HEK293 (cell line): ENCODE measurements around the gene CDH23.

Source experiments
- BCL11A ChIP-seq: fragments of 450-650 bp; formaldehyde crosslinking; IDR thresholded peaks from 2 replicates; pipeline ENCODE4 v1.5.1; 2016; ENCODE audit warnings: low read depth, missing biosample characterization, missing genetic modification characterization
- GLI2 ChIP-seq: fragments of 450-650 bp; formaldehyde crosslinking; IDR thresholded peaks from 2 replicates; pipeline ENCODE4; 2017; ENCODE audit warnings: missing biosample characterization, missing genetic modification characterization, low read depth, borderline replicate concordance
- HOXD13 ChIP-seq: sonication (generic); formaldehyde crosslinking; IDR thresholded peaks from 2 replicates; pipeline ENCODE4 v1.8.0; 2022; ENCODE audit warnings: missing genetic modification reagents, borderline replicate concordance
- PRDM10 ChIP-seq: fragments of 450-650 bp; formaldehyde crosslinking; IDR thresholded peaks from 2 replicates; pipeline ENCODE4 v1.5.1; 2016; ENCODE audit warnings: missing biosample characterization, missing genetic modification characterization
- PRDM4 ChIP-seq: fragments of 450-650 bp; formaldehyde crosslinking; IDR thresholded peaks from 2 replicates; pipeline ENCODE4 v1.5.1; 2017; ENCODE audit warnings: missing biosample characterization, missing genetic modification characterization
- SALL2 ChIP-seq: fragments of 450-650 bp; formaldehyde crosslinking; IDR thresholded peaks from 2 replicates; pipeline ENCODE4 v1.5.0; 2017; ENCODE audit warnings: missing biosample characterization, mild to moderate bottlenecking, missing genetic modification characterization, borderline replicate concordance
- TCF7L2 ChIP-seq: IDR thresholded peaks from 2 replicates; pipeline ENCODE4 v1.6.1; 2011; ENCODE audit warnings: low read depth, mild to moderate bottlenecking, inconsistent platforms, low read length, moderate library complexity, borderline replicate concordance
- TRIM28 ChIP-seq: IDR thresholded peaks from 2 replicates; pipeline ENCODE4 v1.6.1; 2011; ENCODE audit warnings: low read length, control low read depth, borderline replicate concordance
- ZBTB21 ChIP-seq: fragments of 450-650 bp; formaldehyde crosslinking; IDR thresholded peaks from 2 replicates; pipeline ENCODE4 v1.5.1; 2017; ENCODE audit warnings: missing biosample characterization, missing genetic modification characterization
- ZEB2 ChIP-seq: fragments of 450-650 bp; formaldehyde crosslinking; IDR thresholded peaks from 2 replicates; pipeline ENCODE4 v1.5.1; 2016; ENCODE audit warnings: missing biosample characterization, missing genetic modification characterization
- ZFHX2 ChIP-seq: fragments of 450-650 bp; formaldehyde crosslinking; conservative IDR thresholded peaks from 2 replicates; pipeline ENCODE4 v1.5.1; 2016; ENCODE audit warnings: missing biosample characterization, missing genetic modification characterization
- ZIC2 ChIP-seq: fragments of 450-650 bp; formaldehyde crosslinking; IDR thresholded peaks from 2 replicates; pipeline ENCODE4 v1.5.1; 2016; ENCODE audit warnings: missing biosample characterization, missing genetic modification characterization
- ZNF157 ChIP-seq: fragments of 450-650 bp; formaldehyde crosslinking; IDR thresholded peaks from 2 replicates; pipeline ENCODE4 v1.5.1; 2016; ENCODE audit warnings: missing biosample characterization, missing genetic modification characterization
- ZNF280D ChIP-seq: fragments of 450-650 bp; formaldehyde crosslinking; IDR thresholded peaks from 2 replicates; pipeline ENCODE4 v1.5.1; 2016; ENCODE audit warnings: missing biosample characterization, missing genetic modification characterization
- ZNF292 ChIP-seq: fragments of 450-650 bp; formaldehyde crosslinking; IDR thresholded peaks from 2 replicates; pipeline ENCODE4 v1.5.1; 2016; ENCODE audit warnings: low read depth, missing biosample characterization, missing genetic modification characterization, borderline replicate concordance
- ZNF404 ChIP-seq: fragments of 450-650 bp; formaldehyde crosslinking; IDR thresholded peaks from 2 replicates; pipeline ENCODE4 v1.5.1; 2017; ENCODE audit warnings: missing biosample characterization, missing genetic modification characterization
- ZNF416 ChIP-seq: fragments of 450-650 bp; formaldehyde crosslinking; IDR thresholded peaks from 2 replicates; pipeline ENCODE4 v1.5.1; 2016; ENCODE audit warnings: missing biosample characterization, missing genetic modification characterization
- ZNF423 ChIP-seq: fragments of 450-650 bp; formaldehyde crosslinking; IDR thresholded peaks from 2 replicates; pipeline ENCODE4 v1.5.1; 2016; ENCODE audit warnings: missing biosample characterization, missing genetic modification characterization
- ZNF449 ChIP-seq: fragments of 450-650 bp; formaldehyde crosslinking; IDR thresholded peaks from 2 replicates; pipeline ENCODE4 v1.5.1; 2017; ENCODE audit warnings: missing biosample characterization, mild to moderate bottlenecking, missing genetic modification characterization, moderate library complexity
- ZNF473 ChIP-seq: fragments of 450-650 bp; formaldehyde crosslinking; IDR thresholded peaks from 2 replicates; pipeline ENCODE4 v1.5.1; 2017; ENCODE audit warnings: missing biosample characterization, missing genetic modification characterization
- ZNF549 ChIP-seq: fragments of 450-650 bp; IDR thresholded peaks from 2 replicates; pipeline ENCODE4 v1.5.1; 2018; ENCODE audit warnings: missing biosample characterization, missing genetic modification characterization, mild to moderate bottlenecking, inconsistent platforms, moderate library complexity
- ZNF561 ChIP-seq: fragments of 450-650 bp; IDR thresholded peaks from 2 replicates; pipeline ENCODE4 v1.5.1; 2018; ENCODE audit warnings: missing biosample characterization, missing genetic modification characterization, borderline replicate concordance
- ZNF624 ChIP-seq: fragments of 450-650 bp; formaldehyde crosslinking; IDR thresholded peaks from 2 replicates; pipeline ENCODE4 v1.5.1; 2017; ENCODE audit warnings: missing biosample characterization, missing genetic modification characterization
- ZNF704 ChIP-seq: fragments of 450-650 bp; formaldehyde crosslinking; IDR thresholded peaks from 2 replicates; pipeline ENCODE4 v1.5.1; 2016; ENCODE audit warnings: missing biosample characterization, missing genetic modification characterization
- ZNF777 ChIP-seq: fragments of 450-650 bp; formaldehyde crosslinking; IDR thresholded peaks from 2 replicates; pipeline ENCODE4 v1.5.1; 2017; ENCODE audit warnings: missing biosample characterization, missing genetic modification characterization, borderline replicate concordance
- ZSCAN30 ChIP-seq: fragments of 450-650 bp; IDR thresholded peaks from 2 replicates; pipeline ENCODE4 v1.5.1; 2018; ENCODE audit warnings: missing biosample characterization, mild to moderate bottlenecking, missing genetic modification characterization, moderate library complexity

Gene CDH23

GRCh38 chr10:71850743-71851464 is 454.2 kb downstream of the CDH23 start, which contains the start of gene PSAP (continued):
- TF ChIP-seq PRDM4, result no peak
- TF ChIP-seq ZNF624, result no peak
- no peak for TF ChIP-seq ZNF704 (tag by site-specific recombination)
- TF ChIP-seq ZFHX2 (tag by site-specific recombination), result peak; percentile 73
- TF ChIP-seq TCF7L2, result no peak
- no peak for TF ChIP-seq BCL11A (tag by site-specific recombination)
- 0 out of 2 replicates have a peak, but pooled peaks have one; percentile 11 for TF ChIP-seq ZNF561 (tag by site-specific recombination)
- TF ChIP-seq ZNF449 (tag by site-specific recombination), result peak; percentile 17; the same call in 1 of the 2 replicates
- TF ChIP-seq ZNF549, result no peak
- no peak for TF ChIP-seq ZNF416 (tag by site-specific recombination)
- no peak for TF ChIP-seq ZNF423 (tag by site-specific recombination)
- 0 out of 2 replicates have a peak, but pooled peaks have one; percentile 7 for TF ChIP-seq ZSCAN30 (tag by site-specific recombination)
- TF ChIP-seq SALL2 (tag by site-specific recombination), result no peak
- no peak; the same call in 1 of the 2 replicates for TF ChIP-seq ZNF777 (tag by site-specific recombination)
- no peak for TF ChIP-seq ZNF473
- no peak for TF ChIP-seq ZNF157 (tag by site-specific recombination)
- TF ChIP-seq TRIM28, result no peak
- TF ChIP-seq PRDM10, result peak; percentile 97
- TF ChIP-seq HOXD13 (CRISPR knock-in tag), result no peak
- TF ChIP-seq ZNF404, result no peak
- peak; percentile 75 for TF ChIP-seq ZIC2 (tag by site-specific recombination)
- no peak for TF ChIP-seq GLI2
- TF ChIP-seq ZEB2 (tag by site-specific recombination), result no peak
- no peak for TF ChIP-seq ZNF280D (tag by site-specific recombination)
- TF ChIP-seq ZNF292 (tag by site-specific recombination), result no peak
- TF ChIP-seq ZBTB21, result no peak
